Kidney epithelial cell (primary cell): ENCODE results near the gene DGCR2. TPM values are rescaled to one million over a fixed set of nuclear protein-coding genes. Genes with fewer than 3 reads are reported as not detected.

Source experiments
- DNase-seq: peaks from one replicate; pipeline ENCODE4 v3.0.0-alpha.2; 2010; ENCODE audit warnings: low read depth
- H3K27me3 ChIP-seq: 2 replicates; pipeline ENCODE4 v1.6.0; 2011; ENCODE audit warnings: low read length; ENCODE audit not compliant: control insufficient read depth, insufficient read depth
- H3K36me3 ChIP-seq: 2 replicates; pipeline ENCODE4 v1.5.1; 2011; ENCODE audit warnings: low read length; ENCODE audit not compliant: control insufficient read depth, insufficient read depth
- H3K4me3 ChIP-seq: 2 replicates; pipeline ENCODE4 v1.5.1; 2011; ENCODE audit warnings: low read depth, mild to moderate bottlenecking, control low read depth, low read length
- CTCF ChIP-seq: IDR thresholded peaks from 2 replicates; pipeline ENCODE4 v1.5.1; 2011; ENCODE audit warnings: mild to moderate bottlenecking, moderate library complexity, low read length, control low read depth, inconsistent platforms; ENCODE audit not compliant: insufficient read depth, poor library complexity, severe bottlenecking
- total RNA-seq: library from RNA; depleted of rRNA; stranded (reverse); fragments of >200 nt; gene quantifications from 2 replicates; pipeline ENCODE4 v1.2.3, GENCODE V29; 2015

The DGCR2 gene
- total RNA-seq, 1 donor from 2014 or later, result 71.2 TPM

- H3K27me3 ChIP-seq, result peaks cover 1% of the 10 kb centered on the region
- no peaks in the 10 kb centered on the region for H3K36me3 ChIP-seq
- TF ChIP-seq CTCF, result no peak
- H3K4me3 ChIP-seq, result no peak overlapping the region
- no peak for DNase-seq
Measured at GRCh38 chr22:18992543-18993198, 129.5 kb downstream of the DGCR2 start.

- TF ChIP-seq CTCF, result no peak
Measured at GRCh38 chr22:18991821-18992442, 130.3 kb downstream of the DGCR2 start.

GRCh38 chr22:18991138-18991432, 131.1 kb downstream of the DGCR2 start:
- Histone ChIP-seq H3K36me3 (no peaks in the 10 kb centered on the region), H3K4me3 (no peak overlapping the region), H3K27me3 (no peaks in the 10 kb centered on the region)
- no peak for DNase-seq
- TF ChIP-seq CTCF, result no peak

More at GRCh38 chr22:18991821-18992442, 130.3 kb downstream of the DGCR2 start:
- Histone ChIP-seq H3K4me3 (no peak overlapping the region), H3K27me3 (no peaks in the 10 kb centered on the region), H3K36me3 (no peaks in the 10 kb centered on the region)
- DNase-seq, result no peak

- no peak for TF ChIP-seq CTCF
Measured at GRCh38 chr22:18990355-18991137, 131.7 kb downstream of the DGCR2 start.

GRCh38 chr22:18988958-18989357, 133.3 kb downstream of the DGCR2 start:
- H3K4me3 ChIP-seq, result no peak overlapping the region
- H3K27me3 ChIP-seq, result no peaks in the 10 kb centered on the region
- no peak for DNase-seq
- TF ChIP-seq CTCF, result no peak
- no peaks in the 10 kb centered on the region for H3K36me3 ChIP-seq

More at GRCh38 chr22:18990355-18991137, 131.7 kb downstream of the DGCR2 start:
- H3K36me3 ChIP-seq, result no peaks in the 10 kb centered on the region
- H3K27me3 ChIP-seq, result no peaks in the 10 kb centered on the region
- H3K4me3 ChIP-seq, result no peak overlapping the region
- DNase-seq, result no peak
